HG02588 (cell line): ENCODE data around the gene SMYD4.
"Not testable (repeated sequence)": the region's sequence is repeated elsewhere in the genome, so short reads cannot be mapped to it uniquely, and the experiment has no call there.

Source experiments
- ATAC-seq: cut with Tn5 transposase; IDR thresholded peaks from one replicate; pipeline ENCODE4 v1.9.1; 2021; ENCODE audit warnings: mild to moderate bottlenecking, moderate library complexity; ENCODE audit not compliant: unreplicated experiment

The SMYD4 gene

DNA sequence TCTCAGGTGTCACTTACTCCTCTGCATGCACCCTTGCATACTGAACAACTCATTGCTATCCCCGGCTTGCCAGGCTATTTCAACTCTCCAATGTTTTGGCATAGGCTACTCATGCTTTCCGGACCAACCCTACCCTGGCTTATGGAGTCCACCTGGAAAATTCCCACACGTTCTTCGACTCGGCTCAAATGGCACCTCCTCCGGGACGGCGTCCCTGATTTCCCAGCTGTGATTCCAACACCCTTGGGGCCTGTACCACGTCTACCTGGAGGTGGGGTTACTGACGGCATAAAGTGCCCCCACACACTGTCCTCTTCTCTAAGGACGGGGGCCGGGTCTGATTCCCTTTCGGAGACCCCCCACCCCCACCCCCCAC is 498 bp downstream of the SMYD4 start:
- no peak for ATAC-seq

DNA sequence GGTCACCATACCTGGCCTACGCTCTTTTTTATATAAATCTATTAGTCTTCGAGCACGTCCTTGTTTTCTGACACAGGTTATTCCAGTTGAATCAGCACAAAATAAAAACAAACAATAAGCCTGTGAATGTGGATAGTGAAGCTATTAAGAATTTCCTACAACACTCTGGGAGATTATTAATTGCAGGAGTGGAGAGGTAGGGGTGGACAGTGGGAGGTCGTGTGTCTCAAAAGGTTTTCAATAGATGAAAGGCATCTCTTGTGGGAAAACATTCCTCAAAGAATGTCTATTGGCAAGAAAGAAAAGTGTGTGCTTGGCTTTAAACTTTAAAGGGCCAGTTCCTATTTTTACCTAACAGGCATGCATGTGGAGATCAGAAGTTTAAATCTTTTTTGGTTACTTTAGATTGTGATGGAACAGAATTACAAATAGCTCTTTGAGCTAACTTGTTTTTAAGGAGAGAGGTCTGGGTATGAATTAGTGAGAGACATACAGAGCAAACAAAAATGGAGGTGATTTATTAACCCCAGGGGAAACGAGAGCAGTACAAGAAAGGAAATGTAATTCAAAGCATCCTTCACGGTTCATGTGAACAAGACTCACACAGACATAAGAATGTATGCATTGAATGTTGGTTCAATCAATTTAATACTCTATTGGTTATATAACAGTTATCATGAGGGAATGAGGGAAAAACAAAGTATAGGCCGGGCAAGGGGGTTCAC is 9.0 kb downstream of the SMYD4 start:
- no peak for ATAC-seq

DNA sequence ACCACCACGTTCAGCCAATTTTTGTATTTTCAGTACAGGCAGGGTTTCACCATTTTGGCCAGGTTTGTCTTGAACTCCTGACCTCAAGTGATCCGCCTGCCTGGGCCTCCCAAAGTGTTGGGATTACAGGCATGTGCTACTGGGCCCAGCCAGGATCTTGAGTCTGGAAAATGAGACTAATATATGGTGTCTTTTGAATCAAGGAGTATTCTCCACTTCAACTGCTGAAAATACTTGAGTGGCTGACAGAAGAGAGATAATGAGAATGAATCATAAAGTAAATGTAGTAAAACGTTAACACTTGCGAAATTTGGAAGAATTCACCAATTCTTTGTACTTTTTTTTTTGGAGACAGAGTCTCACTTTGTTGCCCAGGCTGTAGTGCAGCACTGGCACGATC is 16.6 kb downstream of the SMYD4 start:
- ATAC-seq = no peak

DNA sequence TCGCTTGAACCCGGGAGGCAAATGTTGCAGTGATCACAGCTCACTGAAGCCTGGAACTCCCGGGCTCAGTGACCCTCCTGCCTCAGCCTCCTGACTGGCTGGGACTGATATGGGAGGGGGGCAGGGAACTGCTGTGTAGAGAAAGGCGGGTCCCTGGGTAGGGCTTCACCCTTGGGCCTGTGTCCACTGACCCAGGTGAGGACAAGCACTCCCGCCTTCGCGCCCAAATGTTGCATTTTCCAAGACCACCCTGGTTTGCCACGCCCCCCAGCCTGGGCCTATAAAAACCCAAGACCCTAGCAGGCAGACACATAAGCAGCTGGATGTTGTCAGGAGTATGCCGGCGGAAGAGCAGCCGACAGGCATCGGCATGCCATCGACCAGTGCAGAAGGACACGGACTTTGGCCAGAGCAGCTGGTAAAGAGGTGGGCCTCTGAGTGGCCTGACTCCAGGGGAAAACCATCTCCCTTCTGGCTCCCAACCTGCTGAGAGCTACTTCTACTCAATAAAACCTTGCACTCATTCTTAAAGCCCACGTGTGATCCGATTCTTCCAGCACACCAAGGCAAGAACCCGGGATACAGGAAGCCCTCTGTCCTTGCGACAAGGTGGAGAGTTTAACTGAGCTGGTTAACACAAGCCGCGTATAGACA is 19.1 kb downstream of the SMYD4 start:
- ATAC-seq = no peak

DNA sequence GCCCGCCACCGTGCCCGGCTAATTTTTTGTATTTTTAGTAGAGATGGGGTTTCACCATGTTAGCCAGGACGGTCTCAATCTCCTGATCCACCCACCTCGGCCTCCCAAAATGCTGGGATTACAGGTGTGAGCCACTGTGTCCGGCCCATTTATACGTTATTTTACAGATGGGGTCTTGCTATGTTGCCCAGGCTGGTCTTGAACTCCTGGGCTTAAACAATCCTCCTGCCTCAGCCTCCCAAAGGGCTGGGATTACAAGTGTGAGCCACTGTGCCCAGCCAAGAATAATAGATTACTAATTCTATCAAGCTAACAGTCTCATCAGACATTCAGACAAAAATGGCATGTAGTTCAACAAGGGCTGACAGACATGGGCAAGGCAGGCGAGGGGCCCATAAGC is 19.9 kb downstream of the SMYD4 start:
- ATAC-seq = not testable (repeated sequence)

DNA sequence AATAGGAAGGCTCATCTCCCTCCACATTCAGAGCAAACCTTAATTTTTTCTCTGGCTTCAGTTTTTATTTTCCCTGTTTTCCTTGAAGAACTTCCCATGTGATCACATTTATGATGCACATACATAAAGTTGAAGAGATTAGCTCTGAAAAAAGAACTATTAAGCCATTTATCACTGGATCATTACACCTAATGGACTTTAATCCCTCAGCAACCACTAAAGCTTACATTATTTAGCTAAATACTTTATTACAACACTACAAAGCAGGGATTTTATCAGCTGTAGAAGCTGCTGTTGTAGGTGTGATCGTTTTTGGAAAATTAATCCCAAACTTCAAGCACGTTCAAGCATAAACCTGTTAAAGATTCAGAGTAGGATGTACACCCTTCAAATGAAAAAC is 21.1 kb downstream of the SMYD4 start:
- ATAC-seq = no peak

DNA sequence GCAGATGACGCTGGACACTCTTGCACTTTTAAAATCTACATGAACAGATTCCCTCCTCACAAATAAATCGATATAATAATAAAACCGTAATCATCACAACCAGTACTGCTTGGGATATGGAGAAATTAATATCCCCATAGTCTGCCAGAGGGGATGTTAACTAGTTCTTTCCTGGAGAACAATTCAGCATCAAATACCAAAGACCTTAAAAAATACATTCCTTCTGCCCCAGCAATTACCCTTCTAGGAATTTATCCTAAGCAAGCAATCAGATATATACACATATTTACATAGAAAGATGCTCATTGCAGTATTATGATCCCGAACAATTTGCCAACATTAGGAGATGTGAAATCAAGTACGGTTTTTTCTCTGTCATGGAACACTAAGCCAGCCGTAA is 21.8 kb downstream of the SMYD4 start:
- no peak for ATAC-seq

DNA sequence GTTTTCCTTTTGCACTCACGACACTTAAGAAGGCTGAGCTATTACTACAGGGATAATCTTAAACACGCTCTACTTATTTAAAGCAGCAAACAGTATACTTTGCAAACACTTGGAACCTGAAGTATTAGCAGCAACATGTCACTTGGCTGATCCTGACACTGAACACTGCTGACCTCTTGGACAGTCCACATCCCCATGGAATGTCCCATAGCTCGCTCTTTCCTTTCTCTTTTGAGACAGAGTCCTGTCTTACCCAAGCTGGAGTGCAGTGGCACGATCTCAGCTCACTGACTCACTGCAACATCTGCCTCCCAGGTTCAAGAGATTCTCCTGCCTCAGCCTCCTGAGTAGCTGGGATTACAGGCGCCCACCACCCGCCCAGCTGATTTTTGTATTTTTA is 26.4 kb downstream of the SMYD4 start:
- no peak for ATAC-seq

DNA sequence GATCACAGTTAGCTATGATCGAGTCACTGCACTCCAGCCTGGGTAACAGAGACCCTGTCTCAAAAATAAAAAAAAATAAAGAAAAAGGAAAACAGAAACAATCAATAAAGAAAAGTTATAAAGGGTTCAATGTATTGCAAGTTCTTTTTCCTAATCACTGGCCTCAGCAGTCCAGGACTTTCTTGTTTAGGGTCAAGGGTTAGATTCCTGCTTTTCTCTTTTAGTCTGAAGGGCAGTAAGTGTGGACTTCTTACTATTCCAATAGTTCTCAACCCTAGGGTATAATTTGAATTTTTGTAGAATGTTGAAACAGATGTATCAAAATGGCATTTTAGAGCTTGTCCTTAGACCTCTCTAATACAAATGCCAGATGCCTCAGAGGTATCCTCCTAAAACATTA is 27.3 kb downstream of the SMYD4 start:
- no peak for ATAC-seq

DNA sequence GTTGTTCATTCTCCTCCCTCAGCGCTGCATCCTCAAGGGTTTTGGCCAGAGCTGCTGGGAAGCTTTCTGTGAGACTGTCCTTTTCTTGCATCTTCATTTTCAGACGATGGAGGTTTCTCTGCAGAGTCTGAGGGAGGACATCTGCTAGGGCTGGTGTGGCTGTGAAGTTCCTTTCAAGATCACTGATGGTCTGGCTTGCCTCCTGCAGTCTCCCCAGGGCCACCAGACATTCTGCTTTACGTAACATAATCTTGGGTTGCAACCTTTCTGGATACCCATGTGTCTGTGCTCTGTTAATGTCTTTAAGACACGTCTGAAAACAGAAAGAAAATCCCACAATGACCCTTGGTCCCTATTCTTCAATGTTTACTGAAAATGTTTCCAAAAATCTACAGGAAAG is 29.0 kb downstream of the SMYD4 start:
- ATAC-seq = no peak

DNA sequence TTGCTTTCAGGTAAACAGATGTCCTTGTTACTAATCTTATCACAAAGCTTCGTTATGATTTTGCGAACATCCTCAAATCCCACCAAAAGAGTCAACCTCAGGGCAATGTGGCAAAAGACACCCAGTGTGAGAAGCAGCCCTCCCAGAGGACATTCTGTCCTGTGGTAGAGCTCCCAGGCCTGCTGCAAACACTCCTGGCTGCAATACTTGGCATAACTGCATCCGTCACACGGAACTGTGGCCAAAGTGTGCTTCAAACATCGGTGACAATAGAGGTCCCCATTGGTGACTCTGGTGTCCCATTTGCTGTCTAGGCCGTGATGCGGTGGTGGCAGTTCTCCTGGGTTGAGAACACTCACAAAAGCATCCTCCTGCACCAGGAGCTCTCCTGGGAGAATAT is 29.5 kb downstream of the SMYD4 start:
- ATAC-seq = no peak

DNA sequence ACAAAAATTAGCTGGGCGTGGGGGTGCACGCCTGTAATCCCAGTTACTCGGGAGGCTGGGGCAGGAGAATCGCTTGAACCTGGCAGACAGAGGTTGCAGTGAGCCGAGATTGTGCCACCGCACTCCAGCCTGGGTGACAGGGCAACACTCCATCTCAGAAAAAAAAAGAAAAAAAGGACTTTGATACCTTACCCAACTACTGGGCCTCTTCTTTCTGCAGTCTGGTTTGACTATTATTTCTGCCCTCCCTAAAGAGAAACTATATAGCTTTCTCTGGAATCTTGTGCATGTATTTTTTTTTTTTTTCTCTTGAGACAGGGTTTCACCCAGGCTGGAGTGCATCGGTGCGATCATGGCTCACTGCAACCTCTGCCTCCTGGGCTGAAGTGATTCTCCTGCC is 31.9 kb downstream of the SMYD4 start:
- not testable (repeated sequence) for ATAC-seq

DNA sequence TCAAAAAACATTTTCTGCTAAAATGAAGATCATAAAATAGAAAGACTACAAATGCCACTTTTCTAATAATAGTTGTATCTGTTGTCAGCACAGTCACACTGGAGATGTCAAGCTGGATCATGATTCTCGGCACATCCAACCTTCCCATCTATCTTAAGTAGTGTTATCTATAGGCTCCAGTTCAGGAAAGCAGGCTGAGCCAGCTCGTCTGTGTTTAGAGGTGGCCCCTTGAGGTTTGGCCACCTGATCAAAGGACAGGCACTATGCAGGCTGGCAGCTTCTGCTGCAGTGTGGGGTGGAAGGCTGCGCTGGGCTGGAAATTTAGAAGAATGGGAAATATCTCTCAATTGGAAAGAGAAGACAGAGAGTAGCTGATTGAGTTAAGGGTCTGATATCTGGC is 32.4 kb downstream of the SMYD4 start:
- ATAC-seq = no peak

DNA sequence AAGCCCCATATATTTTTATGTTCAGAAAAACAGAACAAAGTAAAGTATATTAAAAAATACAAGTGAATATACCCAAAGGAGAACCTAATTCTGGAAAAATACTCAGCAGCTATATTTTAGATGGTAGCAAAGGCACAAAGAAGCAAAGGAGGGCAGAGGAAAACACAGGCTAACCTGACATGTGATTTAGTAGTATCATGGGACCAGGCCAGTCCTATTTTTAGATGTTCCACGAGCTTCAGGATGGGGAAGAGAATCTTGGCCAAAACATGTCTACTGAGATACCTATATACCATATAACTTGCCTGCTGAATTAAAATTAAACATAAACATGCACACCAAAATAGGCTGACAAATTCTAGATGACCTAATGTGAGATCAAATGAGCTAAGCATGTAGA is 32.9 kb downstream of the SMYD4 start:
- no peak for ATAC-seq

DNA sequence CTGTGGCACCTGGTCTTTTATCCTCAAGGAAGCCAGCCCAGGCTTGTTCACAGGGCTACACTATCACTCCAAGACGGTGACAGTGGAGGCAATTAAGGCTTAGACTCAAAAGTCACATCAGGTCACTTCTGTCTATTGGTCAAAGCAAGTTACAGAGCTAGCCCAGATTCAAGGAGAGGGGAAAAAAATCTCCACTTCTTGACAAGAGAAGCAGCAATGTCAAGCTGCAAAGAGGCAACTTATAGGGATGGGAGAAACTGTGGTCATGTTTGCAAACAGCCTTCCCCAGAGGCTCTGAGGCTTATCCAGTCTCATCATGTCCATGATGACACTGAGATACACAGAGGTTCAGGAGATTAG is 36.3 kb downstream of the SMYD4 start:
- no peak for ATAC-seq

DNA sequence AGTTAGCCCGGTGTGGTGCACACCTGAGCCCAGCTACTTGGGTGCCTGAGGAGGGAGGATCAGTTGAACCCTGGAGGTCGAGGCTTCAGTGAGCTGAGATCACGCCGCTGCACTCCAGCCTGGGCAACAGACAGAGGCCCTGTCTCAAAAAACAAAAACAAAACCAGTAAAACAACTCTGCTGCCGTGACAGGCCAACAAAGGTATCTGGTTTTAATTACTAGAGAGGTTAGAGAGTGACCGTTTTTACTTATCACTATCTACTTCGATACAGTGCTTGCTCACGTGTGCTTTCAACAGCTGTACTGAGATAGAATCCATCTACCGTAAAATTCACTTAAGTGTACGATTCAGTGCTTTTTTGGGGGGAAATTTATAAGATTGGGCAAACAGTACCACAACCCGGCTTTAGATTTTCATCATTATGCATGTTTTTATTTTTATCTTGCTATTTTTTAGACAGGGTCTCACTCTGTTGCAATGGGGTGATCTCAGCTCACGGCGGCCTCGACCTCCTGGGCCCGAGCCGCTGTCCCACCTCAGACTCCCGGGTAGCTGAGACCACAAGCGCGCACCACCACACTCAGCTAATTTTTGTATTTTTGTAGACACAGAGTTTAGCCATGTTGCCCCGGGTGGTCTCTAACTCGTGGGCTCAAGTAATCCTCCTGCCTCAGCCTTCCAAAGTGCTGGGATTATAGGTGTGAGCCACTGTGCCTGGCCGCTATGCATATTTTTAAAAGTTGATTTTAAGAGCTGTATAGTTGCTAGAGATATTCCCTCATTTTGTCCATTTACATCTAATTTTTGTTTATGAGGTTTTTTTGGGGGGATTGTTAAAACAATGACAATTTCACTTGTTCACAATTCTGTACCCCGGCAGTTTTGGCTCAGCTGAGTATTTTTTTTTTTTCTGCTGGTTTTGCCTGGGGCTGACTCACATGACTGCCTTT is 36.9 kb downstream of the SMYD4 start:
- no peak for ATAC-seq

DNA sequence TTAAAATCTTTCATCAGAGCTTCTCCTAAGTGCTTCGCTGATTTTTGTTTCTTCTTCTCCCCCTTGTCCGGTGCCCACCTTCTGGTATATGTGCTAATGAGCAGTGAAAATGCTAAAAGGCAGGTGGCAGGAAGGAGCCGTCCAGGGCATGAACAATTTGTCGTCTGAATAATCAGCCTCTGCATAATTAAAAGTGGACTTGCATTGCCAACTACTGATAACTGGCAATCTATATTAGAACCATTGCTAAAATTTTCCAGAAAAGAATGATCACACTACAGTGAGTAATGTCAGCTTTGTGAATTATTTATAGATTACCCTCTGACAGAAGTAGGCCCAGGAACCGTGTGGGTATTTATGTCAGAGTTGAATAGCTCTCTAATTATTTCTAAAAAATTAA is 39.8 kb downstream of the SMYD4 start:
- ATAC-seq = no peak

DNA sequence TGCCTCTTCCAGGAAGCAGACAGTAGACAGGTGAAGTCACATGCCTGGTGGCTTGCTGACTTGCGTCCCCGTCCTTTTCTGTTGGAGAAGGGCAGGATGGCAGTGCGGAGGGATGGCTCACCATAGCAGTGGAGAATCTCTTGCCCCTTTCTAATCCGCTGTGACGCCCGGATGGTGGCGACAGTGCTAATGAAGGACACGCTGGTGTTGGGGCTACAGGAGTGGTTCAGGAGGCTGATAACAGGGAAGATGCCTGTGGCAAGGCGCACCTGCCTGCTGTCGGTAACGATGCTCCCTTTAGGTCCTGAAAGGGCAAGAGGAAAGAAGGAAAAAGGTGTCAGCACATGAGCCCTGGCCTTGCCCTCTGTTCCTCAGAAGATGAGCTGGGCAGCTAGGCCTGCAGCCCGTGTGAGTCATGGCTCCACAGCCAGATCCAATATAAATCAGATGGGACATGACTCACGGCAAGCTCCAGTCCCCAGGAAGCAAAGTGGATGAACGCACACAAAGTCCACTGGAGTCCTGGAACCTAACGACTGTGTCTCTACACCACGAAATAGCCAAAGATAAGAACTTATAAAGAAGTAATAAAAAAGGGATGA is 42.3 kb downstream of the SMYD4 start:
- no peak for ATAC-seq

DNA sequence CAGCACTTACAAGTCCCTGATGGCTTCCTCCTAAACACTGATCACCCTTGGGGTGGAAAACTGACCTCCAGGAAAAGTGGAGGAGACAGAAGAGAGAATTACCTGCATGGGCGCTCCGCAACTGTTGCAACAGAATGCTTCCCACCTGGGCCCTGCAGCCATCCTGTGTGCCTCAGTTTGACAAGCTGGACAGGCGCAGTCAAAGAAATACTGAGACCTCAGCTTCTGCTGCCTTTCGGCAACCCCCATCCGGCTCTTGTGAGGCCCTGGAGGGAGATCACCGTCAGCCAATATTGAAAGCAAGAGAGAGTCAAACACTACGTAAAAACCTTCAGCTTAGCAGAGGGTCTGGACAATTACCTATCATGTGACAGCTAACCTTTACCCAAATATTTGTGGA is 43.0 kb downstream of the SMYD4 start:
- no peak for ATAC-seq

DNA sequence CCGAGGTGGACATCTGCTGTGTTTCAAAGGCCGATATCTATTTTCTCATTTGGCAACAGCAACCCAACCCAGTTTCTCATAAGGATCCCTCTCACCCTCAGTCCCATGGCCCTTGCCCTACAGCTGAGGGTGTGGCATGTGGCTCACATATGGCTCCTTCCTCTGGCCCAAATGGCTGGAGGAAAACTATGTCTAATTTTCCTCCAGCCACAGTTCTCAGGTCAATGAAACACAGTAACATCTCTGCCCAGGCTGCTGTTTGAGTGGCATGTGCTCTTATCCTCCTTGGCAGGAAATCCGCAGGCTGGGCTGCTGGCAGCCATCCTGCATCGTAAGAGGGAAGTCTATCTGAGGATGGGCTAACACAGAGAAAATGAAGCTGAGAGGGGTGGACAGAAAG is 43.8 kb downstream of the SMYD4 start:
- no peak for ATAC-seq

DNA sequence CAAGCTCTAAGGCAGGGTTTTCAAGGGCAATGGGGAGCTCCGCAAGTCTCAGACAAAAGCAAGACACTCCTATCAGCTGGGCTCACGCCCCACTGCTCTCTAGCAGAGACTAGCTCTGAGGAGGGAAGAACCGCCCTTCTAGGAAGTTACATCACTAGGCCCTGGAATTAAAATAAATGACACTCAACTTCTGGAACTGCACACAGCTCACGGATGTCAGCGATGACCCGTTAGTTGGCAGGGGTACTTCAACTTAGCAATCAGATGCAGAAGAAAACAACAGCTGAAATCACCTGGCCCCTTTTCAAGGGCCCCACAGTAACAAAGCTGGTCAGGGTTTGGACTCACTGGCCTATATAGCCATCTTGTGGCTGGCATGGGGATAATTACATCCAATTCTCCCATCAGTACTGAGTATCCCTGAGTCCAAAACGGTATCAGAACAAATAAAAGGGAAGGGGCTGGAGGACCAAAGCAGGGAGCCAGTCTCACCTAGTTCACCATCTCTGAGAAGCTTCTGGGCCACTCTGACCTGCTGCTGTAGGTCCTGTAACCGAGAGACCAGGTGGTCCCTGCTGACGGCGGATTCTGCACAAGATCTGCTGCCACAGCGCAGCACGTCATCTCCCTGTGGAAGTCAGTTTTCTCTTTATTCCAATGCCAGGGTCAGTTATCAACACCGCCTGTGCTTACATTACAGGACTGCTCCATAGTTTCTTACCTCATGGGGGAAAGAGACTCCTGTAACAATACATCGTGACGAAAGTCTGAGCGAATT is 45.7 kb downstream of the SMYD4 start:
- ATAC-seq = no peak
